Measurements from ENCODE around the gene CPNE7. TPM values are rescaled to one million over a fixed set of nuclear protein-coding genes. Genes with fewer than 3 reads are reported as not detected.

The CPNE7 gene
- total and polyA plus RNA-seq, 2 of the 8 experiments (the other 6 are each of a cell fraction or from before 2014, with no cell fraction given) = 10.0 to 23.7 TPM

DNA sequence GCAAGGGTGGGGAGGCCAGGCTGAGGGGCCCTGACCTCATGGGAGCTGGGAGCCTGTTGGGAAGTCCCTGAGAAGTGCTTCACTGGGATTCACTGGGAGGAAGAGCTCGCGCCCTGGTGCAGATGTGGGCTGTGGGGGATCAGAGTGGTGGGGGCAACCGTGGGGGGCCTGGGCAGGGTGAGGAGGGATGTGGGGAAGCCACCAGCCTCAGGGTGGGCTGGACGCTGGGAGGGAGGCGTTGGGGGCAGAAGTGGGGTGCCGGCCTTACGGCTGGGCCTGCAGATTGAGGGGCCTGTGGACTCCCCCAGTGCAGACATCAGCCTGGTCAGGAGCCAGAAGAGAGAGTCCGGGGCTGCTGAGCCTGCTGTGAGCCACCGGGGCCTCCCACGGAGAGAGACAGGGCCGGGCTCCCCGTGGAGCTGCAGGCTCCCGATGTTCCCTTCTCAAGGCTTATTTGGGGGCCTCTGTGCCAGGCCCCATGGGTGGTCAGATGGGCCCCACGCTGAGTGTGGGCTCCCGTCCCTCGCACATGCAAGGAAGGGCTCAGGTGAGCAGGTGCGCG lies 45.7 kb downstream of the CPNE7 start:
- no peak overlapping the region for H3K56ac ChIP-seq (replicated peaks; ENCODE audit: insufficient read length, low read depth, low read length)
- no peak overlapping the region for H4K91ac ChIP-seq (replicated peaks; ENCODE audit: insufficient read length, low read length)
- H3K4me1 ChIP-seq (replicated peaks in 1 of 4; ENCODE audit: control insufficient read depth in 3 of 4, insufficient read depth in 4 of 4, low read length in 3 of 4) = peaks cover 0 to 23% (median 6%) of the 10 kb centered on the region in 4 experiments; a peak in 6 of 7 replicates
- 90% methylated on average over 13 of the region's 18 CpGs; no CpG with 5 or more reads in 1 of the 2 experiments for WGBS, 2 experiments (ENCODE audit: extremely low coverage in 1 of 2, insufficient coverage in 1 of 2, insufficient read length in 1 of 2, insufficient replicate concordance in 2 of 2, low coverage in 1 of 2, low lambda C conversion rate in 2 of 2, missing lambda C conversion rate in 1 of 2)
- ChIA-PET CTCF (ENCODE audit: partially characterized antibody) (interaction anchor here (1.3 to 4.9 kb wide), 4 partner anchors 9 to 20 kb away, joined by 4 to 24 read pairs (median 8); no protein-coding TSS in a partner anchor), POLR2A (ENCODE audit: partially characterized antibody) (no interaction called here)
- no peak overlapping the region for H2BK15ac ChIP-seq (ENCODE audit: low read length)
- no peak overlapping the region for H3K23ac ChIP-seq (ENCODE audit: insufficient read length)
- H2BK120ac ChIP-seq (replicated peaks; ENCODE audit: low read depth, low read length) = no peak overlapping the region
- peak overlapping the region; percentile 68; the same call in 1 of the 2 replicates for H2BK12ac ChIP-seq (ENCODE audit: low read depth, low read length)
- H3K4me3 ChIP-seq (ENCODE audit: extremely low read depth in 1 of 4, insufficient read depth in 2 of 4, low read depth in 3 of 4, low read length in 4 of 4) = no peak overlapping the region
- DNase-seq (ENCODE audit: low read depth in 1 of 2, low spot score in 2 of 2) = no peak
- no peak overlapping the region for H3K4ac ChIP-seq (replicated peaks; ENCODE audit: insufficient read length, low read depth, low read length)
- peak overlapping the region; percentile 66; the same call in 1 of the 2 replicates for H2BK5ac ChIP-seq (ENCODE audit: low read depth, low read length)
- H3K9ac ChIP-seq (replicated peaks in 1 of 4; ENCODE audit: extremely low read depth in 1 of 4, low read depth in 3 of 4, low read length in 3 of 4) = no peak overlapping the region
- no peak overlapping the region for H2AFZ ChIP-seq (ENCODE audit: low read length)
- no peaks in the 10 kb centered on the region for H3K23me2 ChIP-seq (ENCODE audit: low read depth, low read length)
- TF ChIP-seq CBX8 (IDR thresholded peaks at IDR 0.05; ENCODE audit: borderline replicate concordance, low read depth, low read length) = no peak
- peaks cover 0 to 15% (median 7%) of the 10 kb centered on the region in 4 experiments; a peak in 5 of 7 replicates for H3K27me3 ChIP-seq (replicated peaks in 1 of 4; ENCODE audit: control insufficient read depth in 3 of 4, extremely low read depth in 1 of 4, insufficient read depth in 3 of 4, low read length in 3 of 4)
- no peak overlapping the region for H3K27ac ChIP-seq (ENCODE audit: low read depth, low read length)
- no peaks in the 10 kb centered on the region for H3K36me3 ChIP-seq (ENCODE audit: control insufficient read depth in 2 of 4, insufficient read depth in 4 of 4, low read length in 3 of 4)
- no peak overlapping the region for H4K5ac ChIP-seq (ENCODE audit: insufficient read length, low read depth, low read length)
- H2AK5ac ChIP-seq (ENCODE audit: low read depth, low read length) = 0 out of 2 replicates have a peak overlapping the region, but pooled peaks have one; percentile 40
- no peak overlapping the region for H3K14ac ChIP-seq (ENCODE audit: insufficient read length)
- H4K8ac ChIP-seq (ENCODE audit: extremely low read depth, insufficient read depth, low read length) = no peak overlapping the region
- H3K9me3 ChIP-seq (ENCODE audit: insufficient read depth in 2 of 2, low read depth in 1 of 2, low read length in 1 of 2) = no peaks in the 10 kb centered on the region
- H3K18ac ChIP-seq (ENCODE audit: extremely low read depth, low read length) = no peak overlapping the region
- no peaks in the 10 kb centered on the region for H3K79me1 ChIP-seq (ENCODE audit: low read depth, low read length)
- 0 out of 2 replicates have a peak overlapping the region, but pooled peaks have one; percentile 43 for H2BK20ac ChIP-seq (ENCODE audit: low read length)
- H3K4me2 ChIP-seq (ENCODE audit: insufficient read depth in 1 of 2, low read depth in 2 of 2, low read length in 2 of 2) = no peak overlapping the region
- no peaks in the 10 kb centered on the region for H4K20me1 ChIP-seq (replicated peaks in 1 of 2; ENCODE audit: control insufficient read depth in 1 of 2, insufficient read depth in 2 of 2, low read length in 2 of 2)
- H3K79me2 ChIP-seq (ENCODE audit: control insufficient read depth in 1 of 2, insufficient read depth in 2 of 2, low read length in 2 of 2) = no peaks in the 10 kb centered on the region
- FAIRE-seq = no peak

Data from H1 (cell line).